Measurements from ENCODE around the gene CCNG2. TPM values are rescaled to one million over a fixed set of nuclear protein-coding genes. Genes with fewer than 3 reads are reported as not detected.

Gene CCNG2
- total RNA-seq, 4 donors from 2014 or later, result 21.0 to 36.7 (median 27.9) TPM

- Histone ChIP-seq H3K27ac (no peak overlapping the region), H3K9me3 (no peaks in the 10 kb centered on the region), H3K4me3 (no peak overlapping the region), H3K27me3 (no peaks in the 10 kb centered on the region), H3K4me1 (peaks cover 0 to 14% (median 0%) of the 10 kb centered on the region in 4 donors), H3K36me3 (no peaks in the 10 kb centered on the region)
- no peak for DNase-seq (ENCODE audit: low spot score in 2 of 2)
- TF ChIP-seq CTCF (IDR thresholded peaks at IDR 0.05) (no peak), POLR2A (IDR thresholded peaks at IDR 0.05) (no peak), EP300 (IDR thresholded peaks at IDR 0.05) (no peak)
- 62 to 65% methylated on average over 6 of the region's 6 CpGs for WGBS, 2 donors
These were observed 14.9 kb upstream of the CCNG2 start for GRCh38 chr4:77141964-77142645.

GRCh38 chr4:77142646-77143028 lies 14.4 kb upstream of the CCNG2 start:
- H3K36me3 ChIP-seq, result no peaks in the 10 kb centered on the region
- H3K9me3 ChIP-seq, result no peaks in the 10 kb centered on the region
- TF ChIP-seq POLR2A (IDR thresholded peaks at IDR 0.05) (no peak), EP300 (IDR thresholded peaks at IDR 0.05) (no peak), CTCF (IDR thresholded peaks at IDR 0.05) (no peak)
- no peak overlapping the region for H3K4me3 ChIP-seq
- WGBS, 2 donors, result 55 to 56% methylated on average over 4 of the region's 4 CpGs
- no peak overlapping the region for H3K27ac ChIP-seq
- H3K27me3 ChIP-seq, result no peaks in the 10 kb centered on the region
- peaks cover 0 to 10% (median 0%) of the 10 kb centered on the region in 4 donors for H3K4me1 ChIP-seq
- no peak for DNase-seq (ENCODE audit: low spot score in 2 of 2)

- Histone ChIP-seq H3K27ac (no peak overlapping the region), H3K9me3 (no peaks in the 10 kb centered on the region), H3K4me1 (peaks cover 0 to 9% (median 0%) of the 10 kb centered on the region in 4 donors), H3K27me3 (no peaks in the 10 kb centered on the region), H3K36me3 (no peaks in the 10 kb centered on the region), H3K4me3 (no peak overlapping the region)
- TF ChIP-seq EP300 (IDR thresholded peaks at IDR 0.05) (no peak), POLR2A (IDR thresholded peaks at IDR 0.05) (no peak), CTCF (IDR thresholded peaks at IDR 0.05) (no peak)
- WGBS, 2 donors, result 49 to 59% methylated on average over 3 of the region's 3 CpGs
- no peak for DNase-seq (ENCODE audit: low spot score in 2 of 2)
These were observed 13.9 kb upstream of the CCNG2 start for GRCh38 chr4:77143091-77143490.

DNA sequence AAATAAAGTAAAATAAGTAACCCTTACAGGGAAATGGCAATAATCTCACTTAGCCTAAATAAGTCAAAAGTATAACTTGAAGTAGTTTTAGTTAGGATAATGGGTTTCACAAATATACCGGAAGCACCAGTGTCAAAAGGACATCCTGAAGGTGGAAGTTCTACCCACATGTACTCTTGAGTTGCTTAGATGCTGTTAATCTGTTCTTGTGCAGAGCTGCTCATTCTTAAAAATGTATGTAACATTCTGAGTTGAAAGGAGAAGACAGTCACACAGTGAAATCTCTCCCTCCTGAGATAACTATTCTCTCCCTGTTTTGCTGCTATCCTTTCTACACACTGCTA lies 11.2 kb upstream of the CCNG2 start:
- Histone ChIP-seq H3K27me3 (no peaks in the 10 kb centered on the region), H3K4me1 (peaks cover 0 to 9% (median 0%) of the 10 kb centered on the region in 4 donors), H3K9me3 (no peaks in the 10 kb centered on the region), H3K36me3 (no peaks in the 10 kb centered on the region), H3K4me3 (no peak overlapping the region), H3K27ac (no peak overlapping the region)
- TF ChIP-seq CTCF (IDR thresholded peaks at IDR 0.05), result no peak
- no peak for TF ChIP-seq POLR2A (IDR thresholded peaks at IDR 0.05)
- TF ChIP-seq EP300 (IDR thresholded peaks at IDR 0.05), result no peak
- 50 to 73% methylated on average over 1 of the region's 1 CpG for WGBS, 2 donors
- DNase-seq (ENCODE audit: low spot score in 2 of 2), result no peak

GRCh38 chr4:77146186-77147078 lies 10.6 kb upstream of the CCNG2 start:
- Histone ChIP-seq H3K9me3 (no peaks in the 10 kb centered on the region), H3K4me3 (no peak overlapping the region), H3K27ac (no peak overlapping the region), H3K4me1 (peaks cover 0 to 9% (median 0%) of the 10 kb centered on the region in 4 donors), H3K36me3 (no peaks in the 10 kb centered on the region), H3K27me3 (no peaks in the 10 kb centered on the region)
- 55 to 61% methylated on average over 3 of the region's 3 CpGs for WGBS, 2 donors
- no peak for DNase-seq (ENCODE audit: low spot score in 2 of 2)
- TF ChIP-seq EP300 (IDR thresholded peaks at IDR 0.05), result no peak
- no peak for TF ChIP-seq CTCF (IDR thresholded peaks at IDR 0.05)
- TF ChIP-seq POLR2A (IDR thresholded peaks at IDR 0.05), result no peak

Measured in tibial nerve (tissue), 4 donors.